Motor neuron (in vitro differentiated cells): ENCODE data around the gene PRR7. TPM values are rescaled to one million over a fixed set of nuclear protein-coding genes. Genes with fewer than 3 reads are reported as not detected.

ENCODE experiments used
- ATAC-seq, 8 experiments: fragments of 200-7000 bp; cut with Tn5 transposase; replicated peaks in 6 of 8; 2 replicates each; pipeline ENCODE4 v1.8.0; 2021; ENCODE audit warnings: mild to moderate bottlenecking in 8 of 8, moderate library complexity in 8 of 8
- H3K27ac ChIP-seq, 2 donors: fragments of 250-450 bp; sonication (Bioruptor Pico); 2 replicates each; pipeline ENCODE4 v1.9.0; 2021; ENCODE audit warnings: antibody characterized with exemption in 2 of 2, mild to moderate bottlenecking in 2 of 2, moderate library complexity in 1 of 2
- H3K4me1 ChIP-seq, 2 donors: fragments of 250-450 bp; sonication (Bioruptor Pico); replicated peaks in 1 of 2; 2 replicates each; pipeline ENCODE4 v1.6.1; 2021; ENCODE audit warnings: antibody characterized with exemption in 2 of 2, mild to moderate bottlenecking in 2 of 2, moderate library complexity in 1 of 2
- H3K4me3 ChIP-seq, 5 donors: fragments of 250-450 bp; sonication (Bioruptor Pico); 2 replicates each; pipeline ENCODE4 v1.9.0; 2021; ENCODE audit warnings: antibody characterized with exemption in 5 of 5, mild to moderate bottlenecking in 5 of 5, moderate library complexity in 4 of 5
- WGBS, 10 experiments: fragments of 450-650 bp; shearing (Covaris generic); methylation state at CpG; one replicate each; pipeline ENCODE4 v1.0.0; 2022; 5-methylcytosine and 5-hydroxymethylcytosine counted together
- in situ Hi-C, 9 experiments: fragments of 400-800 bp; cut with MboI; loops; one replicate each; pipeline ENCODE4 v1.15.0; 2021; ENCODE audit warnings: low sequenced_read_pairs in 9 of 9, low pct_unique_long_range_greater_than_20kb in 2 of 9; ENCODE audit not compliant: unreplicated experiment in 9 of 9
- total RNA-seq, 8 experiments: library from RNA; unstranded; fragments of 300-600 nt; gene quantifications; 2 replicates each; pipeline versions ENCODE4 v1.2.3 to v1.2.4, GENCODE V29; 2022

Gene PRR7
- total RNA-seq, 8 experiments from 2014 or later = 2.0 to 8.1 (median 3.8) TPM

- ATAC-seq = no peak
- Histone ChIP-seq H3K27ac (peak overlapping the region in 1 of 2 donors; percentile 74), H3K4me3 (peak overlapping the region; percentile 49 to 85 (median 75)), H3K4me1 (peaks cover 8 to 20% of the 10 kb centered on the region in 2 donors)
- in situ Hi-C loops = no loop called here
- WGBS, 10 experiments = 0 to 24% (median 0%) methylated on average over 2 to 4 of the region's 11 CpGs; no CpG with 5 or more reads in 5 of the 10 experiments
Measured at GRCh38 chr5:177427211-177427822, 19.3 kb upstream of the PRR7 start.

- Histone ChIP-seq H3K4me3 (peak overlapping the region in 1 of 5 donors; percentile 80), H3K27ac (no peak overlapping the region), H3K4me1 (peaks cover 8 to 20% of the 10 kb centered on the region in 2 donors)
- in situ Hi-C loops = no loop called here
- ATAC-seq = no peak
- WGBS, 10 experiments = 23 to 100% (median 80%) methylated on average over 1 to 4 of the region's 11 CpGs; no CpG with 5 or more reads in 5 of the 10 experiments
Measured at GRCh38 chr5:177427919-177428573, 18.6 kb upstream of the PRR7 start.

- ATAC-seq = no peak
- Histone ChIP-seq H3K4me3 (no peak overlapping the region), H3K4me1 (peaks cover 8 to 20% of the 10 kb centered on the region in 2 donors), H3K27ac (no peak overlapping the region)
- 60 to 100% (median 89%) methylated on average over 1 to 6 of the region's 10 CpGs; no CpG with 5 or more reads in 4 of the 10 experiments for WGBS, 10 experiments
- in situ Hi-C loops = no loop called here
Measured at GRCh38 chr5:177428574-177429217, 17.9 kb upstream of the PRR7 start.

- H3K4me3 ChIP-seq = no peak overlapping the region
- WGBS, 10 experiments = 92 to 100% (median 100%) methylated on average over 1 to 2 of the region's 6 CpGs; no CpG with 5 or more reads in 6 of the 10 experiments
- H3K27ac ChIP-seq = no peak overlapping the region
- no peak for ATAC-seq
- in situ Hi-C loops = no loop called here
- peaks cover 8 to 20% of the 10 kb centered on the region in 2 donors for H3K4me1 ChIP-seq
Measured at GRCh38 chr5:177429248-177430040, 17.2 kb upstream of the PRR7 start.

GRCh38 chr5:177430140-177430951 is 16.3 kb upstream of the PRR7 start:
- in situ Hi-C loops = no loop called here
- no peak for ATAC-seq
- Histone ChIP-seq H3K4me3 (no peak overlapping the region), H3K4me1 (peaks cover 8 to 17% of the 10 kb centered on the region in 2 donors), H3K27ac (no peak overlapping the region)
- 50 to 100% (median 85%) methylated on average over 1 to 7 of the region's 26 CpGs; no CpG with 5 or more reads in 4 of the 10 experiments for WGBS, 10 experiments

- no peak overlapping the region for H3K4me3 ChIP-seq
- ATAC-seq = no peak
- peaks cover 6 to 14% of the 10 kb centered on the region in 2 donors for H3K4me1 ChIP-seq
- H3K27ac ChIP-seq = no peak overlapping the region
- in situ Hi-C loops = no loop called here
- no CpG with 5 or more reads among the region's 7 CpGs for WGBS, 10 experiments
Measured at GRCh38 chr5:177430972-177431316, 15.7 kb upstream of the PRR7 start.

GRCh38 chr5:177431317-177432142 is 15.1 kb upstream of the PRR7 start:
- Histone ChIP-seq H3K4me3 (no peak overlapping the region), H3K4me1 (peaks cover 6 to 14% of the 10 kb centered on the region in 2 donors), H3K27ac (no peak overlapping the region)
- WGBS, 10 experiments = 94 to 100% methylated on average over 3 to 13 of the region's 29 CpGs; no CpG with 5 or more reads in 8 of the 10 experiments
- peak in 1 of 8 experiments; percentile 1 for ATAC-seq
- in situ Hi-C loops = no loop called here

- no peak for ATAC-seq
- in situ Hi-C loops = no loop called here
- Histone ChIP-seq H3K4me1 (peaks cover 4 to 14% of the 10 kb centered on the region in 2 donors), H3K27ac (no peak overlapping the region), H3K4me3 (no peak overlapping the region)
- WGBS, 10 experiments = 0 to 100% (median 84%) methylated on average over 1 to 4 of the region's 18 CpGs; no CpG with 5 or more reads in 4 of the 10 experiments
Measured at GRCh38 chr5:177432143-177432838, 14.3 kb upstream of the PRR7 start.

- in situ Hi-C loops = no loop called here
- ATAC-seq = no peak
- H3K4me1 ChIP-seq = peaks cover 0 to 14% of the 10 kb centered on the region in 2 donors
- H3K27ac ChIP-seq = no peak overlapping the region
- WGBS, 10 experiments = 70 to 100% (median 92%) methylated on average over 1 to 11 of the region's 25 CpGs; no CpG with 5 or more reads in 5 of the 10 experiments
- no peak overlapping the region for H3K4me3 ChIP-seq
Measured at GRCh38 chr5:177432839-177433657, 13.6 kb upstream of the PRR7 start.

GRCh38 chr5:177433658-177434217 is 12.9 kb upstream of the PRR7 start:
- 64 to 97% (median 92%) methylated on average over 3 to 9 of the region's 29 CpGs; no CpG with 5 or more reads in 7 of the 10 experiments for whole genome bisulfite sequencing, 10 experiments
- Histone ChIP-seq H3K4me3 (no peak overlapping the region), H3K27ac (no peak overlapping the region), H3K4me1 (peaks cover 0 to 9% of the 10 kb centered on the region in 2 donors)
- in situ Hi-C loops = no loop called here
- no peak for ATAC-seq
